ENCODE results near the gene PP2D1. TPM values are rescaled to one million over a fixed set of nuclear protein-coding genes. Genes with fewer than 3 reads are reported as not detected.

Gene PP2D1
- total RNA-seq, 1 donor from 2014 or later: not detected

DNA sequence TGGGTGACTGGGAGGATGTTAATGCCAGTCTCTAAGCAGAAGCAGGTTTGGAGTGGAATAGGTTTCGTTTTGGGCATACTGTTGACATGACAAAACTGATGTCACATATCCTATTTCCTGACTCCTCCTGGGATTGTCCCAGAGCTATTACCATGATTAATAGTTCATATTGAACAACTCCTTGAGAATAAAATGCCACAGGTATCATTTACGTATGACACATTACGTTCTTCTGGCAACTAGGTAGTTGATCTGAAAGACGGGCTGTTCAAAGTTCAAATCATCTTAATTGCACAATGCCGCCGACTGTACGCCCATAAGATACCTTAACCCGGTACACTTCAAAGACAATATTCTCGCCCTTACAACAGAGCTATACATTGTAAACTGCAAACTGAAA is 66.5 kb downstream of the PP2D1 start:
- H3K27me3 ChIP-seq: no peaks in the 10 kb centered on the region
- DNase-seq (ENCODE audit: extremely low spot score in 2 of 2): no peak
- H3K4me1 ChIP-seq: peaks cover 33% of the 10 kb centered on the region
- H3K36me3 ChIP-seq: no peaks in the 10 kb centered on the region
- H3K4me3 ChIP-seq: no peak overlapping the region
- no peaks in the 10 kb centered on the region for H3K9me3 ChIP-seq
- no peak overlapping the region for H3K27ac ChIP-seq
- intact Hi-C loops (cut with DNase I): loop anchor here (5.0 kb wide), 1 partner anchor 87 kb away; no protein-coding TSS in a partner anchor
- TF ChIP-seq, protein P1, sequence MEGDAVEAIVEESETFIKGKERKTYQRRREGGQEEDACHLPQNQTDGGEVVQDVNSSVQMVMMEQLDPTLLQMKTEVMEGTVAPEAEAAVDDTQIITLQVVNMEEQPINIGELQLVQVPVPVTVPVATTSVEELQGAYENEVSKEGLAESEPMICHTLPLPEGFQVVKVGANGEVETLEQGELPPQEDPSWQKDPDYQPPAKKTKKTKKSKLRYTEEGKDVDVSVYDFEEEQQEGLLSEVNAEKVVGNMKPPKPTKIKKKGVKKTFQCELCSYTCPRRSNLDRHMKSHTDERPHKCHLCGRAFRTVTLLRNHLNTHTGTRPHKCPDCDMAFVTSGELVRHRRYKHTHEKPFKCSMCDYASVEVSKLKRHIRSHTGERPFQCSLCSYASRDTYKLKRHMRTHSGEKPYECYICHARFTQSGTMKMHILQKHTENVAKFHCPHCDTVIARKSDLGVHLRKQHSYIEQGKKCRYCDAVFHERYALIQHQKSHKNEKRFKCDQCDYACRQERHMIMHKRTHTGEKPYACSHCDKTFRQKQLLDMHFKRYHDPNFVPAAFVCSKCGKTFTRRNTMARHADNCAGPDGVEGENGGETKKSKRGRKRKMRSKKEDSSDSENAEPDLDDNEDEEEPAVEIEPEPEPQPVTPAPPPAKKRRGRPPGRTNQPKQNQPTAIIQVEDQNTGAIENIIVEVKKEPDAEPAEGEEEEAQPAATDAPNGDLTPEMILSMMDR (IDR thresholded peaks at IDR 0.05): no peak
- TF ChIP-seq POLR2A (IDR thresholded peaks at IDR 0.05) (no peak), POLR2AphosphoS5 (IDR thresholded peaks at IDR 0.05; ENCODE audit: insufficient read depth in 1 of 2, low read depth in 1 of 2) (no peak)

DNA sequence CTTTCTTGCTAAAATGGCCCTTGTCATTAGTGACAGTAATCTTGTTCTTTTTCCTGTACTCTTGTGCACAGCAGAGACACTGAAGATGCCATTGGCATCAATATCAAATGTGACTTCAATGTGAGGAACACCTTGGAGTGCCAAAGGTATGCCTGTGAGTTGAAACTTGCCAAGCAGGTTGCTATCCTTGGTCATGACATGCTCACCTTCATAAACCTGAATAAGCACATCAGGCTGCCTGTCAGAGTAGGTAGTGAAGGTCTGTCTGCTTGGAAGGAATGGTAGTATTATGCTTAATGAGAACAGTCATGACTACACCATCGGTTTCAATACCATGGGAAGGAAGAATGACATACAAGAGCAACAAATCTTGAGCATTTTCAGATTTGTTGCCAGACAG is 71.4 kb downstream of the PP2D1 start:
- Histone ChIP-seq H3K27ac (no peak overlapping the region), H3K4me1 (no peaks in the 10 kb centered on the region), H3K4me3 (no peak overlapping the region), H3K36me3 (no peaks in the 10 kb centered on the region), H3K27me3 (no peaks in the 10 kb centered on the region), H3K9me3 (no peaks in the 10 kb centered on the region)
- intact Hi-C loops (cut with DNase I): no loop called here
- TF ChIP-seq, protein P1 (IDR thresholded peaks at IDR 0.05): no peak
- TF ChIP-seq POLR2A (IDR thresholded peaks at IDR 0.05): no peak
- TF ChIP-seq POLR2AphosphoS5 (IDR thresholded peaks at IDR 0.05; ENCODE audit: insufficient read depth in 1 of 2, low read depth in 1 of 2): no peak
- DNase-seq (ENCODE audit: extremely low spot score in 2 of 2): no peak

DNA sequence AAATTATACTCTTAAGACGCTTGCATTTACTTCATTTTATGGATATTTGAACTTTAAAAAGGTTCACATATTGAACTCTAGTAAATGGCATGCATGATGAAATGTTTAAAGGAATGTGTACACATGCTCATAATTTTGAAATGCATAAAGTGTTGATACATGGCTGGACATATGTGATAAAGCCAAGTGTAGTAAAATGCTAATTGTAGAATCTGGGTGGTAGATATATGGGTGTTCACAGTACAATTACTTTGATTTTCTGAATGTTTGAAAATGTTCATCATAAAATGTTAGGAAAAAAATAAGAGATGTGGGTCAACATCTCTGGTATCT is 73.8 kb downstream of the PP2D1 start:
- intact Hi-C loops (cut with DNase I): no loop called here
- H3K27ac ChIP-seq: no peak overlapping the region
- TF ChIP-seq POLR2A (IDR thresholded peaks at IDR 0.05) (no peak), POLR2AphosphoS5 (IDR thresholded peaks at IDR 0.05; ENCODE audit: insufficient read depth in 1 of 2, low read depth in 1 of 2) (no peak)
- TF ChIP-seq, protein P1 (IDR thresholded peaks at IDR 0.05): no peak

DNA sequence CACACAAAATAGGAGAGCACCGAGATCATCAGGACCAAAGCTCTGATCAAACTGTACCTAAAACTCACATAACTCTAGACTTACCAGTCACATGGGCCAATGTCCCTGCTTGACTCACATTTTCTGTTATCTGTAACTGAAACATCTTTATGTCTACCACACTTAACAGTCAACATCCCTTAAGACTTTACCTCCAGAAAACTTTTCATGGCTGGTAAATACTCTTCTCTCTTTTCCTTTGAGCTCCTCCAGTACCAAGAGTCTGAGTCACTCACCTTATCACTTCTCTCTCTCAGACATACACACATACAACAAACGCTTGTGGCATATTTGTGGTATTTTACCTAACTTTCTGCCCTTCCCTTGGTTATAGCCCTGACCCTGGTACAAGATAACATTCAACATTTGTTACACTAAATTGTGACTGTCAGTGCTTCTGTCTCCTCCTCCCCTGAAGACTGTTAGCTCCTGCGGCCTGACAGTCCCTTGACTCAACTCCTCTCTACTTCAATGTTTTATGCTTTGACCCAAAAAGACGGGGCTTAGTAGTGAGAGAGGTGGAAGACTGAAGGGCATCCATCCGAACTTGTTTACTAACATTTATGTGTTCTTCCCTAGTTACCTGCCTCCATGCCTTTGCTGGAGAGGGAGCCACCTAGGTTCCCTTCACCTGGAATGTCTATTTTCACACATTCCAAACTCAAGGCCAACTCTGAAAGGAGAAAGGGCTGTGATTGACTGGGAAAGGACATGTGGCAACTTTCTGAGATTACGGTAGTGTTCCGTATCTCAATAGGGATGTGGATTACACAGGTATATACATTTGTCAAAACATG is 74.4 kb downstream of the PP2D1 start:
- TF ChIP-seq POLR2A (IDR thresholded peaks at IDR 0.05) (no peak), POLR2AphosphoS5 (IDR thresholded peaks at IDR 0.05; ENCODE audit: insufficient read depth in 1 of 2, low read depth in 1 of 2) (no peak)
- TF ChIP-seq, protein P1 (IDR thresholded peaks at IDR 0.05): no peak
- H3K9me3 ChIP-seq: no peaks in the 10 kb centered on the region
- no peak overlapping the region for H3K27ac ChIP-seq
- DNase-seq (ENCODE audit: extremely low spot score in 2 of 2): no peak
- H3K27me3 ChIP-seq: no peaks in the 10 kb centered on the region
- intact Hi-C loops (cut with DNase I): no loop called here
- H3K4me3 ChIP-seq: no peak overlapping the region
- no peaks in the 10 kb centered on the region for H3K36me3 ChIP-seq
- no peaks in the 10 kb centered on the region for H3K4me1 ChIP-seq

More for the DNA sequence above, 73.8 kb downstream of the PP2D1 start:
- H3K27me3 ChIP-seq: no peaks in the 10 kb centered on the region
- H3K4me3 ChIP-seq: no peak overlapping the region
- H3K9me3 ChIP-seq: no peaks in the 10 kb centered on the region
- DNase-seq (ENCODE audit: extremely low spot score in 2 of 2): no peak
- no peaks in the 10 kb centered on the region for H3K4me1 ChIP-seq
- H3K36me3 ChIP-seq: no peaks in the 10 kb centered on the region

Small RNA genes within 50 kb of the gene (small RNA-seq; reads per million reads assigned to genes)
- gene RNU4-85P: not detected
- gene RPL39P18: not detected

Other genes with a start within 250 kb of the PP2D1 start
- gene EFHB, start 78.0 kb downstream of the PP2D1 start, total RNA-seq: 0.49 TPM
- 55.7 TPM for gene RAB5A, start 65.2 kb downstream of the PP2D1 start, total RNA-seq
- 41.0 TPM for gene KAT2B, start 28.2 kb upstream of the PP2D1 start, total RNA-seq
- 10.8 TPM for gene SGO1, start 173.9 kb upstream of the PP2D1 start, total RNA-seq

Measured in vagina (tissue), 2 donors.